Measurements from ENCODE around the gene CPLANE2. TPM values are rescaled to one million over a fixed set of nuclear protein-coding genes. Genes with fewer than 3 reads are reported as not detected.
A peak's percentile ranks its signal among the peaks of the same experiment; 100 is the strongest.
"Not testable (repeated sequence)": the region's sequence is repeated elsewhere in the genome, so short reads cannot be mapped to it uniquely, and the experiment has no call there.

CPLANE2 gene
- total RNA-seq, 1 experiment from 2014 or later, result 3.9 TPM

DNA sequence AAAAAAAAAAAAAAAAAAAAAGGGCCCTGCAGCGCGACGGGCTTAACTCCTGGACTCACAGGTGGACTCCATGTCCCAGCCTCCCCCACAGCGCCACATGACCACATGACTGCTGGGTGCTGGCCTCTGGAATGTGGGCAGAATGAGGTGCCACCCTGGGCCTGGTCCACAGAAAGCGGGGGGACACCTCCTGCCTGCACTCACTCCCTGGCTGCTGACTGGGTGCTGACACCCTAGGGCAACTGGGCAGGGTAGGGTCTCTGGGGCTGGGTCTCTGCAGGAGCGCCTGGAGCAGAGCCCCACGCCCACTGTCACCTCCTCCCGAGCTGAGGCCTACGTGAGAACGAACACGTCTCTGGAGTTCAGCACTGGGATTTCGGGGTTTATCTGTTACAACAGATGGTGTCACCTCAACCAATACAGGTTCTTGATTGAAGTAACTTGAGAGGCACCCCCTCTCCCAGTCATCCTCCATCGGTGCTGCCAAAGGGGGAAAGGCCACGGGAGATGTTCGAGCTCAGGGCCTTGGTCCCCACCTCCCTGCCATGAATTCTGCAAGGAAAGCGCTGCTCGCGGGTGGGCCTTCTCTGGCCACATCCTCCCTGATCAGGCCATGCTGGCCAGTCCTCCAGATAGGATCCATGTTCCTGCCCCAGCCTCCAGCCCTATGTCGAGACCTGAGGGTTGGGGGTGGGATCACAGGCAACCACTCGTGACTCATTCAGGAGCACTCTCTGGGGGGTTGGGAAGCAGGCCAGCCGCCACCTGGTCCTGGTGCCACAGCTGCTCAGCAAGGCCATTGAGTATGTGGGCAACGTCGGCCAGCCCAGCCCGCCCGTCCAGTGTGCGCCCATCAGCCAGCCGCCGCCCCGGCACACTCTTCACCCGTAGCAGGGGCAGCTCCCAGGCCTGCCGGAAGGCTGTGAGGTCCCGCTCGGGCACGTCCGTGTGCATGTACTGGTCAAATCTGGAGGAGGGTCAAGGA lies 5.4 kb downstream of the CPLANE2 start:
- no peak for DNase-seq (ENCODE audit: extremely low read depth, low read depth)

DNA sequence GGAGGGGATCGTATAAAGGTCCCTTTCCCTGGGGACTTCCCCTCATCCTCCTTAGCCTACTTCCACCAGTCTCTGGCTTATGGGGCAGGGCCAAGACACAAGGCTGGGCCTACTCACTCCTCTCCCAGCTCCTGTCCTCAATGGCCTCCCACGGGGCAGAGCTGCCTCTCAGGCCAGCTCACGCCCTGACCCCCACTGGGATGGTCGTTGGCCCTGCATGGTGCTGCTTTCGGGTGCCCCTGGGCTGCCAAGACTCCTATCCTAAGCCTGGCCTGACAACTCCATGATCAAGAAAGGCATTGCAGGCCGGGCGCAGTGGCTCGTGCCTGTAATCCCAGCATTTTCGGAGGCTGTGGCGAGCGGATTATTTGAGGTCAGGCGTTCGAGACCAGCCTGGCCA lies 6.2 kb downstream of the CPLANE2 start:
- DNase-seq (ENCODE audit: extremely low read depth, low read depth), result no peak

DNA sequence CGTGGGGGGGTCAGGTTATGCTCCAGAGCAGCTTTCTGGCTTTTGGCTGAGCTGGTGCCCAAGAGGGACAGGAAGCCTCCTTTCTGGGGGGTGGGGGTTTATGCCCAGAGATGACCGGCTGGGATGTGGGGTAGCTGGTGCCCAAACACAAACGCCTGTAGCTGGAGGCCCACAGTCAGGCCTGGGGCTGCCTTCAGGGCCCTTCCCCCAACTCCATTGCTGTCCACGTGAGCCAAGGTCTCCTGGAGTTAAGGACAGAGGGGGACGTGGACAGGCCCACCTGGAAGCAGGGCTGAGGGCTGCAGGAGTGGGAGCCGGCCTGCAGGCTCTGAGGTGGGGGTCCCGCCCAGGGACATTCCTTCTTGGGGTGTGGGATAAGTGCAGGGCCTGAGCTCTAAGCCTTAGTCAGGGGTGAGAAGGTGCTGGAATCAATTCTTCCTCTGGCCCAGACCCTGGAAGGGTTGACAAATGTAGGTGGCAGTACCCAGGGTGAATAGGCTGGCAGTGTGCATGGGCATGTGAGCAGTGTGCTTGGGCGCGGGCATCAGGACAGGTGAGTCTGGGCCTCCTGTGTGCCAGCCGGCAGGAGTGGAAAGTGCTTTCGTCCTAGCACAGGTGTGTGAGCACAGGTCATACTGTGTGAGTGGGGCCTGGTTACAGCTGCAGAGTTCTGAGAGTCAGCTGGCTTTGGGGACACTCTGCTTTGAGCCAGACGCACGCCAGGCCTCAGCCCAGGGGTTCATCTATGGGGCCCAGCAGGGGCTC lies 6.8 kb downstream of the CPLANE2 start:
- no peak for DNase-seq (ENCODE audit: extremely low read depth, low read depth)

GRCh38 chr1:16226490-16227179 lies 10.3 kb downstream of the CPLANE2 start:
- DNase-seq (ENCODE audit: extremely low read depth, low read depth), result no peak

- DNase-seq (ENCODE audit: extremely low read depth, low read depth), result no peak
Observed at GRCh38 chr1:16226129-16226489, 10.9 kb downstream of the CPLANE2 start.

GRCh38 chr1:16224472-16224871 lies 12.5 kb downstream of the CPLANE2 start:
- DNase-seq (ENCODE audit: extremely low read depth, low read depth), result no peak

DNA sequence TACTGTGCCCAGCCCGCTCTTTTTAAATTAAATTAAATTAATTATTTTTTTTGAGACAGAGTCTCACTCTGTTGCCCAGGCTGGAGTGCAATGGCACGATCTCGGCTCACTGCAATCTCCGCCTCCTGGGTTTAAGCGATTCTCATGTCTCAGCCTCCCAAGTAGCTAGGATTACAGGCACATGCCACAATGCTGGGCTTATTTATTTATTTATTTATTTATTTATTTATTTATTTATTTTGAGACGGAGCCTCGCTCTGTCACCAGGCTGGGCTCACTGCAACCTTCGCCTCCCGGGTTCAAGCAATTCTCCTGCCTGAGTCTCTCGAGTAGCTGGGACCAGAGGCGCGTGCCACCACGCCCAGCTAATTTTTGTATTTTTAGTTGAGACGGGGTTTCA lies 14.3 kb downstream of the CPLANE2 start:
- not testable (repeated sequence) for DNase-seq (ENCODE audit: extremely low read depth, low read depth)

- DNase-seq (ENCODE audit: extremely low read depth, low read depth), result no peak
Observed at GRCh38 chr1:16221499-16221898, 15.5 kb downstream of the CPLANE2 start.

GRCh38 chr1:16219968-16220500 lies 16.9 kb downstream of the CPLANE2 start:
- no peak for DNase-seq (ENCODE audit: extremely low read depth, low read depth)

DNA sequence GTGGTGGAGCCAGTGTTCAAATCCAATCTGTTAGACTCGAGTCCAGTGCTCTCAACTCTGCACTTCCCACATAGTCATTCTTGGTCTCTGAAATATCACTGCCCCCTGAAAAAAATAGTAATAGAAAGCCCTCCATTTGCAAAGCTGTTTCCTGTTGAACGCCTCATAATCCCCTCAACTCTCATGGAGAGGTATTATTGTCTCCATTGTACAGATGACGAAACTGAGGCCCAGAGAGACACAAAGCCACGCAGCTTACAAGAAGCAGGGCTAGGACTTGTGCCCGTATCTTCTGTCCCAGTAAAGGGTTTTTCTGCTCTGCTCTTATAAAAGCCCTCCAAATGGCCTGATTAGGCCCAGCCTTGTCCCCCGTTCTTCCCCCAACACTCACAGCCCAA lies 18.3 kb downstream of the CPLANE2 start:
- no peak for DNase-seq (ENCODE audit: extremely low read depth, low read depth)

- DNase-seq (ENCODE audit: extremely low read depth, low read depth), result no peak
Observed at GRCh38 chr1:16218014-16218673, 18.8 kb downstream of the CPLANE2 start.

GRCh38 chr1:16217061-16217785 lies 19.8 kb downstream of the CPLANE2 start:
- DNase-seq (ENCODE audit: extremely low read depth, low read depth), result peak; percentile 94

- DNase-seq (ENCODE audit: extremely low read depth, low read depth), result no peak
Observed at GRCh38 chr1:16215882-16216753, 20.9 kb downstream of the CPLANE2 start.

DNA sequence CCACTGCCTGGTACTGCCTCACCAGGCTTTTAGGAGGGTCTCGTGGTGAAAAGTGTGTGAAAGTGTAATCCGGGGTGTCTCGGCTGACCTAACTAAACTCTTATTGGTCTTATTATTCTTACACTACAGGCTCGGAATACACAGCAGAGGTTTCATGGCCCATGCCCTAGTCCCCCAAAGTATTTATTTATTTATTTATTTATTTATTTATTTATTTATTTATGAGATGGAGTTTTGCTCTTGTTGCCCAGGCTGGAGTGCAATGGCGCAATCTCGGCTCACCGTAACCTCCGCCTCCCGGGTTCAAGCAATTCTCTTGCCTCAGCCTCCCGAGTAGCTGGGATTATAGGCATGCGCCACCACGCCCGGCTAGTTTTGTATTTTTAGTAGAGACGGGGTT lies 21.7 kb downstream of the CPLANE2 start:
- DNase-seq (ENCODE audit: extremely low read depth, low read depth), result not testable (repeated sequence)

DNA sequence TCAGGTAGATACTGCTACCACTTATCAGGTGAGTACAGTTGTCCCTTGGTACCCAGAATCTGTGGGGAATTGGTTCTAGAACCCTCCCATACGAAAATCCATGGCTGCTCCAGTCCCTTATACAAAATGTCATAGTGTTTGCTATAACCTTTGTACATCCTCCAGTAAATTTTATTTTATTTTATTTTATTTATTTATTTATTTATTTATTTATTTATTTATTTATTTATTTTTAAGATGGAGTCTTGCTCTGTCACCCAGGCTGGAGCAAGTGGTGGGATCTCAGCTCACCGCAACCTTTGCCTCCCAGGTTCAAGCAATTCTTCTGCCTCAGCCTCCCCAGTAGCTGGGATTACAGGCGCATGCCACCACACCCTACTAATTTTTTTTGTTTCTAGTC lies 23.4 kb downstream of the CPLANE2 start:
- not testable (repeated sequence) for DNase-seq (ENCODE audit: extremely low read depth, low read depth)

DNA sequence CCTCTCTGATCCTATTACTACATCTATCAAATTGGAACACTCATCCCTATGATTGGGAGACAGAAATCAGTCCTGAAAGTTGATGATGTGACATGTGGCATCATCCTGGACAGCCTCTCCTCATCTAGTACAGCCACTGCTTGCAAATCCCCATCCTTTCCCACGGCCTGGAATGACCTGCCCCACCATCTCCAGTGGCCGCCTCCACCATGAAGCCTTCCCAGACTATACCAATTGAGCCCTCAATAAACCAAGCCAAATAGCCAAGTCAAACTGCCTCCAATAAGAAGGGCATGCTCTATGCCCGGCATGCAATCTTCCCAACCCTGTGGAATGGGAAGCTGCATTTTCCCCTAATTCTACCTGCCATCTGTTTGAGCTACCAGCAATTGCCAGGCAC lies 24.0 kb downstream of the CPLANE2 start:
- no peak for DNase-seq (ENCODE audit: extremely low read depth, low read depth)

DNA sequence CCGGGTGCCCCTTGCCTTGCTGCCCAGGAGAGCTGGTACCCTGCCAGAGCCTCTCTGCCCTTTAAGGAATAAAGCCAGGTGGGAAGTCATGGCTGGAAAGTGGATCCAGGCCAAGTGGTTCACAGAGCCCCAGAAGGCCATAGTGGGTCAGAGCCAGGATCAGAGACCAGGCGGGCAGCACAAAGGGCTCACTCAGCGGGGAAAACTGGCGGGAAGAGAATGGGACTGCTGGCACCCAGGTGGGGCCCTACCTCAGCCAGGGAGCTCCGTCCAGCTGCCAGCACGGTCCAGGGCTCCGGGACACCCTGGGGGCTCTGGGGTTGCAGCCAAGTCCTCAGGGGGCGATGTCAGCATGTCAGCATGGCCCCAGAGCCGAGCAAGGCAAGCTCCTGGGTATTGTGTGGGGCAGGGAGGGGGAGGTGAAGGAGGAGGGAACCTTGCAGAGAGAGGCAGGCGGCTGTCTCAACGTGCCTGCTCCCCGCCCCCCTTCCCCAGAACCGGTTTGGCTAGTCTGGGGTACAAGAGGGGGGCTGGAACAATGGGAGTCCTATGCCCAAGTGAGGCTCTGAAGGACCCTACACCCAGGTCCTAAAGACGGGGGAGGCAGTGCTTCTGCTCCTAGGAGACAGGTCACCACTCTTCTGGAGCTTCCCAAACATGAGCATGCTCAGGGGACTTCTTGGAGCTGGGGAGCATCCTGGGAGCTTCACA lies 24.6 kb downstream of the CPLANE2 start, which contains the start of gene ARHGEF19:
Gene ARHGEF19 (minus strand): TSS at position 402 of the 711 bp plus-strand sequence. CDS start 3,598 bp downstream, outside the sequence.
- no peak for DNase-seq (ENCODE audit: extremely low read depth, low read depth)

- no peak for DNase-seq (ENCODE audit: extremely low read depth, low read depth)
Observed at GRCh38 chr1:16211824-16212223, 25.2 kb downstream of the CPLANE2 start.

Measured in NCI-H460 (cell line).